ENCODE data around the gene CCDC6.

- TF ChIP-seq CTCF (conservative IDR thresholded peaks at IDR 0.05 in 1 of 2, IDR thresholded peaks at IDR 0.05 in 1 of 2; ENCODE audit: extremely low read depth in 1 of 2, insufficient read depth in 1 of 2, low read depth in 1 of 2, low read length in 2 of 2): no peak
- TF ChIP-seq EZH2 (IDR thresholded peaks at IDR 0.05; ENCODE audit: borderline replicate concordance, low read length): no peak
These were observed 106.9 kb downstream of the CCDC6 start for GRCh38 chr10:59799421-59799820.

All from mammary epithelial cell (primary cell).